Prostate gland (tissue), 2 donors: ENCODE data around the gene CCRL2. TPM values are rescaled to one million over a fixed set of nuclear protein-coding genes. Genes with fewer than 3 reads are reported as not detected.

ENCODE experiments used
- DNase-seq: peaks from one replicate; pipeline ENCODE4 v3.0.0-alpha.2; 2019; ENCODE audit warnings: low spot score
- H3K27ac ChIP-seq, 2 donors: fragments of 200-600 bp; sonication (generic); 2 replicates each; pipeline ENCODE4 v1.5.1; 2017 to 2019
- H3K27me3 ChIP-seq: fragments of 200-600 bp; sonication (generic); replicated peaks from 2 replicates; pipeline ENCODE4 v1.5.1; 2019; ENCODE audit not compliant: insufficient read depth
- H3K36me3 ChIP-seq, 2 donors: fragments of 200-600 bp; sonication (generic); 1 replicate in 1 of 2; 2 replicates in 1 of 2; pipeline versions ENCODE4 v1.5.1 to v1.8.1; 2017 to 2019
- H3K4me1 ChIP-seq: fragments of 200-600 bp; sonication (generic); replicated peaks from 2 replicates; pipeline ENCODE4 v1.5.1; 2019
- H3K4me3 ChIP-seq, 2 donors: fragments of 200-600 bp; sonication (generic); 2 replicates each; pipeline ENCODE4 v1.5.1; 2017 to 2019
- H3K9me3 ChIP-seq: fragments of 200-600 bp; sonication (generic); 2 replicates; pipeline ENCODE4 v1.5.1; 2017
- POLR2A ChIP-seq: fragments of 450-650 bp; IDR thresholded peaks from one replicate; pipeline ENCODE4 v1.6.1; 2016; ENCODE audit warnings: antibody characterized with exemption, mild to moderate bottlenecking
- POLR2AphosphoS5 ChIP-seq: sonication (generic); formaldehyde crosslinking; IDR thresholded peaks from one replicate; pipeline ENCODE4 v1.6.1; 2017; ENCODE audit warnings: antibody characterized with exemption
- WGBS: methylation state at CpG from one replicate; pipeline ENCODE4 v1.1.5; 2018; 5-methylcytosine and 5-hydroxymethylcytosine counted together
- intact Hi-C: fragments of 100-400 bp; cut with DNase I; formaldehyde crosslinking; loops from one replicate; pipeline ENCODE4 v1.14.2; 2022
- total RNA-seq, 2 donors: library from RNA; depleted of rRNA; stranded (reverse); fragments of >200 nt; gene quantifications; one replicate each; pipeline ENCODE4 v1.1.0, GENCODE V29; 2016
- TF ChIP-seq, protein P1 (sequence below), 4 experiments: fragments of 200-600 bp in 2 of 4; fragments of 450-650 bp in 2 of 4; sonication (generic) in 2 of 4; IDR thresholded peaks; 1 replicate in 3 of 4; 2 replicates in 1 of 4; pipeline ENCODE4 v1.5.1; 2016 to 2019; ENCODE audit warnings: antibody characterized with exemption in 4 of 4, mild to moderate bottlenecking in 2 of 4, moderate library complexity in 2 of 4

Gene CCRL2
- total RNA-seq, 2 donors from 2014 or later: 0.09 to 0.45 TPM

DNA sequence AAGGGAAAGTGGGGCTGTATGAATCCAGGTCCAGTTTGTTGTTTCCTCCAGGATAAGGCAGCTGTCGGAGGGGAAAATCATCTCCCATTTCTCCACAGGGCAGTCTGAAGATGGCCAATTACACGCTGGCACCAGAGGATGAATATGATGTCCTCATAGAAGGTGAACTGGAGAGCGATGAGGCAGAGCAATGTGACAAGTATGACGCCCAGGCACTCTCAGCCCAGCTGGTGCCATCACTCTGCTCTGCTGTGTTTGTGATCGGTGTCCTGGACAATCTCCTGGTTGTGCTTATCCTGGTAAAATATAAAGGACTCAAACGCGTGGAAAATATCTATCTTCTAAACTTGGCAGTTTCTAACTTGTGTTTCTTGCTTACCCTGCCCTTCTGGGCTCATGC is 911 bp downstream of the CCRL2 start:
- intact Hi-C loops: no loop called here
- 77% methylated on average over 7 of the region's 7 CpGs for WGBS
- H3K4me1 ChIP-seq: peaks cover 2% of the 10 kb centered on the region
- no peak overlapping the region for H3K27ac ChIP-seq
- H3K4me3 ChIP-seq: no peak overlapping the region
- TF ChIP-seq POLR2A: no peak
- TF ChIP-seq, protein P1, sequence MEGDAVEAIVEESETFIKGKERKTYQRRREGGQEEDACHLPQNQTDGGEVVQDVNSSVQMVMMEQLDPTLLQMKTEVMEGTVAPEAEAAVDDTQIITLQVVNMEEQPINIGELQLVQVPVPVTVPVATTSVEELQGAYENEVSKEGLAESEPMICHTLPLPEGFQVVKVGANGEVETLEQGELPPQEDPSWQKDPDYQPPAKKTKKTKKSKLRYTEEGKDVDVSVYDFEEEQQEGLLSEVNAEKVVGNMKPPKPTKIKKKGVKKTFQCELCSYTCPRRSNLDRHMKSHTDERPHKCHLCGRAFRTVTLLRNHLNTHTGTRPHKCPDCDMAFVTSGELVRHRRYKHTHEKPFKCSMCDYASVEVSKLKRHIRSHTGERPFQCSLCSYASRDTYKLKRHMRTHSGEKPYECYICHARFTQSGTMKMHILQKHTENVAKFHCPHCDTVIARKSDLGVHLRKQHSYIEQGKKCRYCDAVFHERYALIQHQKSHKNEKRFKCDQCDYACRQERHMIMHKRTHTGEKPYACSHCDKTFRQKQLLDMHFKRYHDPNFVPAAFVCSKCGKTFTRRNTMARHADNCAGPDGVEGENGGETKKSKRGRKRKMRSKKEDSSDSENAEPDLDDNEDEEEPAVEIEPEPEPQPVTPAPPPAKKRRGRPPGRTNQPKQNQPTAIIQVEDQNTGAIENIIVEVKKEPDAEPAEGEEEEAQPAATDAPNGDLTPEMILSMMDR (IDR thresholded peaks at IDR 0.05): no peak
- no peak for TF ChIP-seq POLR2AphosphoS5
- H3K9me3 ChIP-seq: no peaks in the 10 kb centered on the region
- no peaks in the 10 kb centered on the region for H3K27me3 ChIP-seq
- no peaks in the 10 kb centered on the region for H3K36me3 ChIP-seq
- DNase-seq: no peak

DNA sequence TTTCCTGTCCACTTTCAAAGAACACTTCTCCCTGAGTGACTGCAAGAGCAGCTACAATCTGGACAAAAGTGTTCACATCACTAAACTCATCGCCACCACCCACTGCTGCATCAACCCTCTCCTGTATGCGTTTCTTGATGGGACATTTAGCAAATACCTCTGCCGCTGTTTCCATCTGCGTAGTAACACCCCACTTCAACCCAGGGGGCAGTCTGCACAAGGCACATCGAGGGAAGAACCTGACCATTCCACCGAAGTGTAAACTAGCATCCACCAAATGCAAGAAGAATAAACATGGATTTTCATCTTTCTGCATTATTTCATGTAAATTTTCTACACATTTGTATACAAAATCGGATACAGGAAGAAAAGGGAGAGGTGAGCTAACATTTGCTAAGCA is 1.8 kb downstream of the CCRL2 start:
- Histone ChIP-seq H3K36me3 (no peaks in the 10 kb centered on the region), H3K4me3 (no peak overlapping the region), H3K27ac (no peak overlapping the region), H3K9me3 (no peaks in the 10 kb centered on the region), H3K27me3 (no peaks in the 10 kb centered on the region), H3K4me1 (peaks cover 2% of the 10 kb centered on the region)
- 90% methylated on average over 7 of the region's 7 CpGs for WGBS
- TF ChIP-seq, protein P1 (IDR thresholded peaks at IDR 0.05): no peak
- no peak for TF ChIP-seq POLR2AphosphoS5
- TF ChIP-seq POLR2A: no peak
- no peak for DNase-seq
- intact Hi-C loops: no loop called here

DNA sequence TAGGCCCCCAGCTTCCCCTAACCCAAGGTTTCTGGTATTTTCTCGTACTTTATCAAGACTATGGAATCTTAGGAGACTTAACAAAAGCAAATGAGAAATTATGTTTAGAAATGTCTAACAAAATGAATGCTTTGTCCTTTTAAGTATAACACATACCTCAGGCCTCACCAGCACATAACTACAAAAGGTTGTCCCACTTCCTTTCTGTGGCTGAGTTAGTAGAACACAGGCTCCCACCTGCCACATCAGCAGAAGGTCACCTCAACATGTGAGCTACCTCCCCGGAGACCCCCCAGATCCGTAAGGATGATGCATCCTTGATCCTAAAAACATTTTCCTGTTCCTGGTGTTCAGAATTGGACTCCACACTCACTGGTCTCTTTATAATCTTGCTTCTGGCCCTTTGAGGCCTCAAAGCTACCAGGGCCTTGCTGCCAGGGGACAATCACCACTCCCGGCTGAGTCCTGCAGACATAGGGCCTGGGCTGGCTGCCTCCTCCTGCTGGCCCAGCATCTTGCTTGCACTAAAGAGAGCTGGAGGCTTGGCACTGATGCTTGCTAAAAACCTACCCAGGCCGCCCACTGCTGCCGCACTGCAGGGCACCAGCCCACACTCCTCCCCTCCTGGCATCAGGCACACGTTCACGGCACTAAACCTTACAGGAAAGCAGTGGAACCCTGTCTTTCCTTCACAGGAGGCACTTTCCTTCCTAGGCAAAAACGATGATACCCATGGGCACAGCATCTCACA is 2.9 kb downstream of the CCRL2 start:
- H3K27me3 ChIP-seq: no peaks in the 10 kb centered on the region
- 82% methylated on average over 9 of the region's 9 CpGs for WGBS
- H3K4me1 ChIP-seq: peaks cover 2% of the 10 kb centered on the region
- H3K36me3 ChIP-seq: no peaks in the 10 kb centered on the region
- TF ChIP-seq POLR2AphosphoS5 (no peak), POLR2A (no peak)
- TF ChIP-seq, protein P1 (IDR thresholded peaks at IDR 0.05): no peak
- H3K4me3 ChIP-seq: no peak overlapping the region
- DNase-seq: no peak
- intact Hi-C loops: no loop called here
- no peaks in the 10 kb centered on the region for H3K9me3 ChIP-seq
- H3K27ac ChIP-seq: no peak overlapping the region

DNA sequence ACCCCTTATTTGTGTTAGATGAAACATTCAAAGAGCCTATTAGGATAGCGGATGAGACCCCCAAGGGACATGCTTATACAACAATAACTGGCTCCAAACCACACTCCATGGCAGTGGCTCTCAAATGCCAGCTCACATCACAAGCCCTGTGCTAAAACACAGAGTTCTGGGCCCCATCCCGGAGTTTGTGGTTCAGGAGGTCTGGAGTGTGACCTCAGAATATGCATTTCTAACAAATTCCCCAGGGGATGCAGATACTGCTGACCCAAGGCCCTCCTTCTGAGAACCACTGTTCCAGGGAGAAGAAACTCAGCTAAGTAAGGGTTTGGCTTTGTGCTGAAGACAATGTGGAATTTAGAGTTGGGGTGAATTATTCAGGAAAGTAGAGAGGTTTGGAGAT is 3.6 kb downstream of the CCRL2 start:
- intact Hi-C loops: no loop called here
- no peaks in the 10 kb centered on the region for H3K9me3 ChIP-seq
- 91% methylated on average over 2 of the region's 2 CpGs for WGBS

More for the DNA sequence above, 3.6 kb downstream of the CCRL2 start:
- Histone ChIP-seq H3K4me3 (no peak overlapping the region), H3K36me3 (no peaks in the 10 kb centered on the region), H3K4me1 (no peaks in the 10 kb centered on the region), H3K27ac (no peak overlapping the region), H3K27me3 (no peaks in the 10 kb centered on the region)
- TF ChIP-seq POLR2A (no peak), POLR2AphosphoS5 (no peak)
- TF ChIP-seq, protein P1 (IDR thresholded peaks at IDR 0.05): no peak
- no peak for DNase-seq
